K562 (cell line): ENCODE measurements around the gene PPP1R1C. TPM values are rescaled to one million over a fixed set of nuclear protein-coding genes. Genes with fewer than 3 reads are reported as not detected.

Source experiments
- HIVEP1 ChIP-seq: fragments of 250-450 bp; sonication (Bioruptor Pico); IDR thresholded peaks from 2 replicates; pipeline ENCODE4 v1.4.0; 2020; ENCODE audit warnings: mild to moderate bottlenecking
- SREBF2 ChIP-seq: sonication (generic); formaldehyde crosslinking; IDR thresholded peaks from 2 replicates; pipeline ENCODE4 v1.4.0; 2020; ENCODE audit warnings: mild to moderate bottlenecking, missing genetic modification reagents
- polyA plus RNA-seq, 8 experiments: library from polyadenylated mRNA; depleted of rRNA in 4 of 8; stranded (reverse) in 5 of 8; unstranded in 3 of 8; fragments of >200 nt; fragmentation: Nextera tagmentation in 2 of 8; fragmentation: Illumina TruSeq in 1 of 8; extraction: Ambion mirVana in 2 of 8; extraction: Trizol in 1 of 8; gene quantifications; 2 replicates each; pipeline versions ENCODE4 v1.2.1 to v1.2.3, GENCODE V29; 2011 to 2014; ENCODE audit warnings: inconsistent platforms in 1 of 8, missing spikeins in 1 of 8
- total RNA-seq, 7 experiments: library from RNA; depleted of rRNA in 6 of 7; stranded (reverse); fragments of >200 nt in 6 of 7; fragmentation: Illumina TruSeq in 2 of 7; extraction: Trizol in 2 of 7; gene quantifications; 2 replicates each; pipeline versions ENCODE4 v1.2.1 to v1.2.3, GENCODE V29; 2011 to 2021; ENCODE audit warnings: low replicate concordance in 1 of 7
- TF ChIP-seq, protein P1 (sequence below): fragments of 450-650 bp; IDR thresholded peaks from 2 replicates; pipeline ENCODE4 v1.6.1; 2017; ENCODE audit warnings: antibody characterized with exemption, mild to moderate bottlenecking
- TF ChIP-seq, protein P2 (sequence below): sonication (generic); formaldehyde crosslinking; IDR thresholded peaks from 2 replicates; pipeline ENCODE4 v1.9.0; 2022; ENCODE audit warnings: mild to moderate bottlenecking, missing genetic modification reagents

Gene PPP1R1C
- total and polyA plus RNA-seq, 9 of the 15 experiments (the other 6 are each of a cell fraction or from before 2014, with no cell fraction given): 0.09 to 0.64 (median 0.40) TPM; not detected in 2

- TF ChIP-seq, protein P1, sequence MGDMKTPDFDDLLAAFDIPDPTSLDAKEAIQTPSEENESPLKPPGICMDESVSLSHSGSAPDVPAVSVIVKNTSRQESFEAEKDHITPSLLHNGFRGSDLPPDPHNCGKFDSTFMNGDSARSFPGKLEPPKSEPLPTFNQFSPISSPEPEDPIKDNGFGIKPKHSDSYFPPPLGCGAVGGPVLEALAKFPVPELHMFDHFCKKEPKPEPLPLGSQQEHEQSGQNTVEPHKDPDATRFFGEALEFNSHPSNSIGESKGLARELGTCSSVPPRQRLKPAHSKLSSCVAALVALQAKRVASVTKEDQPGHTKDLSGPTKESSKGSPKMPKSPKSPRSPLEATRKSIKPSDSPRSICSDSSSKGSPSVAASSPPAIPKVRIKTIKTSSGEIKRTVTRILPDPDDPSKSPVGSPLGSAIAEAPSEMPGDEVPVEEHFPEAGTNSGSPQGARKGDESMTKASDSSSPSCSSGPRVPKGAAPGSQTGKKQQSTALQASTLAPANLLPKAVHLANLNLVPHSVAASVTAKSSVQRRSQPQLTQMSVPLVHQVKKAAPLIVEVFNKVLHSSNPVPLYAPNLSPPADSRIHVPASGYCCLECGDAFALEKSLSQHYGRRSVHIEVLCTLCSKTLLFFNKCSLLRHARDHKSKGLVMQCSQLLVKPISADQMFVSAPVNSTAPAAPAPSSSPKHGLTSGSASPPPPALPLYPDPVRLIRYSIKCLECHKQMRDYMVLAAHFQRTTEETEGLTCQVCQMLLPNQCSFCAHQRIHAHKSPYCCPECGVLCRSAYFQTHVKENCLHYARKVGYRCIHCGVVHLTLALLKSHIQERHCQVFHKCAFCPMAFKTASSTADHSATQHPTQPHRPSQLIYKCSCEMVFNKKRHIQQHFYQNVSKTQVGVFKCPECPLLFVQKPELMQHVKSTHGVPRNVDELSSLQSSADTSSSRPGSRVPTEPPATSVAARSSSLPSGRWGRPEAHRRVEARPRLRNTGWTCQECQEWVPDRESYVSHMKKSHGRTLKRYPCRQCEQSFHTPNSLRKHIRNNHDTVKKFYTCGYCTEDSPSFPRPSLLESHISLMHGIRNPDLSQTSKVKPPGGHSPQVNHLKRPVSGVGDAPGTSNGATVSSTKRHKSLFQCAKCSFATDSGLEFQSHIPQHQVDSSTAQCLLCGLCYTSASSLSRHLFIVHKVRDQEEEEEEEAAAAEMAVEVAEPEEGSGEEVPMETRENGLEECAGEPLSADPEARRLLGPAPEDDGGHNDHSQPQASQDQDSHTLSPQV: no peak
- TF ChIP-seq SREBF2 (CRISPR knock-in tag) (no peak), HIVEP1 (CRISPR knock-in tag) (no peak)
- TF ChIP-seq, protein P2, sequence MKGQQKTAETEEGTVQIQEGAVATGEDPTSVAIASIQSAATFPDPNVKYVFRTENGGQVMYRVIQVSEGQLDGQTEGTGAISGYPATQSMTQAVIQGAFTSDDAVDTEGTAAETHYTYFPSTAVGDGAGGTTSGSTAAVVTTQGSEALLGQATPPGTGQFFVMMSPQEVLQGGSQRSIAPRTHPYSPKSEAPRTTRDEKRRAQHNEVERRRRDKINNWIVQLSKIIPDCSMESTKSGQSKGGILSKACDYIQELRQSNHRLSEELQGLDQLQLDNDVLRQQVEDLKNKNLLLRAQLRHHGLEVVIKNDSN (CRISPR knock-in tag): no peak
Observed at GRCh38 chr2:182062329-182062972, 76.8 kb downstream of the PPP1R1C start (continued).
